CD4-positive, alpha-beta T cell treated with Interleukin-17A for 1 hour (primary cell): ENCODE data around the gene CRTC3.
"Not testable (repeated sequence)": the region's sequence is repeated elsewhere in the genome, so short reads cannot be mapped to it uniquely, and the experiment has no call there.

Experiments used
- DNase-seq: peaks from one replicate; pipeline ENCODE4 v3.0.0-alpha.2; 2020

The CRTC3 gene

GRCh38 chr15:90524018-90524803 lies 5.5 kb upstream of the CRTC3 start:
- not testable (repeated sequence) for DNase-seq

- no peak for DNase-seq
Measured at GRCh38 chr15:90529011-90529370, 732 bp upstream of the CRTC3 start.

GRCh38 chr15:90530250-90531051 lies 728 bp downstream of the CRTC3 start:
- peak; percentile 50 for DNase-seq

- DNase-seq = no peak
Measured at GRCh38 chr15:90531147-90531546, 1.4 kb downstream of the CRTC3 start.

- DNase-seq = no peak
Measured at GRCh38 chr15:90535254-90535653, 5.5 kb downstream of the CRTC3 start.

- peak; percentile 64 for DNase-seq
Measured at GRCh38 chr15:90539789-90540188, 10.1 kb downstream of the CRTC3 start.

- no peak for DNase-seq
Measured at GRCh38 chr15:90540768-90541167, 11.0 kb downstream of the CRTC3 start.

- no peak for DNase-seq
Measured at GRCh38 chr15:90545095-90545494, 15.4 kb downstream of the CRTC3 start.

GRCh38 chr15:90547540-90547939 lies 17.8 kb downstream of the CRTC3 start:
- no peak for DNase-seq

- no peak for DNase-seq
Measured at GRCh38 chr15:90550919-90551318, 21.2 kb downstream of the CRTC3 start.

- DNase-seq = no peak
Measured at GRCh38 chr15:90552162-90552928, 22.6 kb downstream of the CRTC3 start.

- no peak for DNase-seq
Measured at GRCh38 chr15:90552929-90553211, 23.1 kb downstream of the CRTC3 start.

- no peak for DNase-seq
Measured at GRCh38 chr15:90553248-90553745, 23.6 kb downstream of the CRTC3 start.

- DNase-seq = no peak
Measured at GRCh38 chr15:90557186-90558084, 27.7 kb downstream of the CRTC3 start.

- no peak for DNase-seq
Measured at GRCh38 chr15:90558171-90558573, 28.4 kb downstream of the CRTC3 start.

GRCh38 chr15:90559119-90559518 lies 29.4 kb downstream of the CRTC3 start:
- no peak for DNase-seq

GRCh38 chr15:90560229-90560776 lies 30.6 kb downstream of the CRTC3 start:
- DNase-seq = no peak

- peak; percentile 77 for DNase-seq
Measured at GRCh38 chr15:90561344-90562244, 31.9 kb downstream of the CRTC3 start.

- DNase-seq = no peak
Measured at GRCh38 chr15:90562669-90563068, 32.9 kb downstream of the CRTC3 start.

- DNase-seq = no peak
Measured at GRCh38 chr15:90563463-90563862, 33.7 kb downstream of the CRTC3 start.

- peak; percentile 43 for DNase-seq
Measured at GRCh38 chr15:90564051-90564450, 34.3 kb downstream of the CRTC3 start.
